ENCODE results near the gene FUT9. TPM values are rescaled to one million over a fixed set of nuclear protein-coding genes. Genes with fewer than 3 reads are reported as not detected.

The FUT9 gene
- total and polyA plus RNA-seq, 2 of the 13 experiments (the other 11 are each of a cell fraction or from before 2014, with no cell fraction given) = 0.01 TPM; not detected in 1

GRCh38 chr6:96227135-96227534, 211.4 kb downstream of the FUT9 start (continued):
- TF ChIP-seq HNF1A (IDR thresholded peaks at IDR 0.05; ENCODE audit: low read depth) (no peak), HNF1A (CRISPR knock-in tag; IDR thresholded peaks at IDR 0.05; ENCODE audit: borderline replicate concordance) (no peak), RFX3 (CRISPR knock-in tag; IDR thresholded peaks at IDR 0.05) (no peak)

- Histone ChIP-seq H4K20me1 (ENCODE audit: insufficient read depth, low read length) (no peaks in the 10 kb centered on the region), H3K4me2 (ENCODE audit: low read depth, low read length) (no peak overlapping the region), H2AFZ (ENCODE audit: low read length) (no peak overlapping the region), H3K4me3 (replicated peaks in 1 of 3; ENCODE audit: insufficient read depth in 1 of 3, low read depth in 2 of 3, low read length in 3 of 3) (no peak overlapping the region), H3K27me3 (ENCODE audit: control insufficient read depth in 1 of 2, insufficient read depth in 2 of 2, low read length in 2 of 2) (no peaks in the 10 kb centered on the region), H3K36me3 (replicated peaks in 1 of 2; ENCODE audit: control insufficient read depth in 1 of 2, insufficient read depth in 2 of 2, low read length in 2 of 2) (no peaks in the 10 kb centered on the region), H3K9ac (ENCODE audit: insufficient read depth, low read depth, low read length) (no peak overlapping the region), H3K27ac (ENCODE audit: extremely low read length, insufficient read depth, low read length) (no peak overlapping the region), H3K4me1 (ENCODE audit: insufficient read depth, low read length) (no peaks in the 10 kb centered on the region), H3K79me2 (ENCODE audit: insufficient read depth, low read length) (no peaks in the 10 kb centered on the region), H3K9me3 (ENCODE audit: low read length) (no peaks in the 10 kb centered on the region)
- ATAC-seq (no peak), FAIRE-seq (no peak), DNase-seq (ENCODE audit: low spot score) (no peak)
- ChIA-PET CTCF (ENCODE audit: low intra/inter-chr PET ratio, low total read pairs) (no interaction called here), POLR2A (no interaction called here)
- no peak for TF ChIP-seq ZNF580 (CRISPR knock-in tag; IDR thresholded peaks at IDR 0.05; ENCODE audit: borderline replicate concordance, low read depth)
- no peak for TF ChIP-seq ONECUT2 (CRISPR knock-in tag; IDR thresholded peaks at IDR 0.05)
- TF ChIP-seq ZNF446 (CRISPR knock-in tag; IDR thresholded peaks at IDR 0.05) = no peak
- TF ChIP-seq ELF3 (CRISPR knock-in tag; IDR thresholded peaks at IDR 0.05) = no peak
- intact Hi-C loops (cut with micrococcal nuclease; ENCODE audit: unreplicated experiment) = no loop called here
- WGBS (ENCODE audit: low lambda C conversion rate) = 6% methylated on average over 2 of the region's 2 CpGs
- no TSS peak for BruUV-seq (replicated peaks)
- in situ Hi-C loops (cut with HindIII; ENCODE audit: extremely low pct_ligation_motif_present, low pct_unique_long_range_greater_than_20kb) = no loop called here
These were observed 218.7 kb downstream of the FUT9 start for GRCh38 chr6:96234444-96234843.
